Measurements from ENCODE around the gene TADA2B. TPM values are rescaled to one million over a fixed set of nuclear protein-coding genes. Genes with fewer than 3 reads are reported as not detected.
A peak's percentile ranks its signal among the peaks of the same experiment; 100 is the strongest.

TADA2B gene
- total and polyA plus RNA-seq, 9 of the 15 experiments (the other 6 are each of a cell fraction or from before 2014, with no cell fraction given): 0.55 to 12.2 (median 7.5) TPM

DNA sequence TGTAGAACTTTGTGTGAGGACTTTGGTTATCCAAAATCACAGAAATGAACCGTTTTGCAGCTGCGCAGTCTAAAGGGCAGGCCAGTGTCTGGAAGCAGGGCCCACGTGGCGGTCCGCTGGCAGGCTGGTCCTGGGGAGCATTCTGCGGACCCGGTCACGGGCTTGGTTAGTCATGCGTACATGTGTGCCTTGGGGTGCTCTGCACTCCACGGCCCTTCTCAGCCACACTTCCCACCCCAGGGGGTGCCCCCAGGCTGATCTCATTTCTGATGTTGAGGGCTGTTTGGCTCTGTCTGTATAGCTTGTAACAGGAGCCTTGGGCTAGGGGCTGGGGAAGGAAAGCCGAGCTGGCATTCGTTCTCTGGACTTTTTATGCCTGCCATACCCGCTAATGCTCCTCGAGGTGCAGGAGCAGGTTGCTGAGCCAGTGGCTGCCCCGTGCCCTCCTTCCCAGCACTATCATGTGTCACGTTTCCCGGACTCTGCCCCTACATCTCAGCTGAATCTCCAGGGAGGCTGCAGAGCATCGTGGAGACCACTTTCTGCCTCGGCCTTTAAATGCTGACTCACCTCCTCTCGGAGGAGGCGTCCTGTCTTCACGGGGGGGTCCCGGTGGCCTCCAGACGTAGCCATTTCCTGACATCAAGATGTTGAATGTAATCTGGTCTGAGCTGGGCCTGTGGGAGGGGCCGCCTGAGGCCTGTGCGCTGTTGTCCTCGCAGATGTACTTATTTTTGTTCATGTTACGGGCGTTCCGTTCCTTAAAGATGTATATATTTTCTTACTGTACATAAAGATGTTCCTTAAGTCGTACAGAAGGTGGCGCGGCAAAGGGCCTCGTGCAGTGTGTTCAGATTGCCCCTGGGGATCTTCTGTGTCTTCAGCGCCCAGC is 11.4 kb upstream of the TADA2B start (continued):
- TF ChIP-seq ZBTB40 (IDR thresholded peaks at IDR 0.05) (no peak), ZBTB40 (CRISPR knock-in tag; IDR thresholded peaks at IDR 0.05) (no peak), ETS2 (tag; IDR thresholded peaks at IDR 0.05; ENCODE audit: borderline replicate concordance, poor library complexity, severe bottlenecking) (no peak), ARNT (IDR thresholded peaks at IDR 0.05) (no peak; a peak in 1 of 4 replicates), CCAR2 (IDR thresholded peaks at IDR 0.05; ENCODE audit: low read depth, low read length) (no peak), ZNF583 (CRISPR knock-in tag; IDR thresholded peaks at IDR 0.05) (no peak), HSF4 (CRISPR knock-in tag; IDR thresholded peaks at IDR 0.05; ENCODE audit: borderline replicate concordance) (no peak), ZBTB12 (CRISPR knock-in tag; IDR thresholded peaks at IDR 0.05) (no peak), ZNF316 (IDR thresholded peaks at IDR 0.05) (peak; percentile 99), HMGN3 (IDR thresholded peaks at IDR 0.05; ENCODE audit: borderline replicate concordance, extremely low read depth, insufficient read length, low read depth, low read length) (no peak), HMG20B (CRISPR knock-in tag; IDR thresholded peaks at IDR 0.05) (no peak), BCLAF1 (IDR thresholded peaks at IDR 0.05; ENCODE audit: borderline replicate concordance in 1 of 2, control insufficient read depth in 1 of 2, low read depth in 2 of 2, low read length in 1 of 2) (0 out of 4 replicates have a peak, but pooled peaks of 1 of the 2 experiments have one; percentile 42), BHLHE40 (IDR thresholded peaks at IDR 0.05; ENCODE audit: low read length) (peak; percentile 64), CREBBP (IDR thresholded peaks at IDR 0.05; ENCODE audit: low read depth, low read length) (no peak)

Measured in K562 (cell line).